Activated T-helper 1 cell treated with anti-CD3 and anti-CD28 coated beads, Interleukin-12 subunit alpha, Interleukin-12 subunit beta, Interleukin-2, Interleukin-4 antibody, amounts not matched to agents 30 ng/mL and 10 ng/mL and 1 ng/mL, durations not matched to agents 14 hours and 24 hours and 36 hours (primary cell): ENCODE data around the gene NTN4. TPM values are rescaled to one million over a fixed set of nuclear protein-coding genes. Genes with fewer than 3 reads are reported as not detected.

Experiments
- DNase-seq: peaks from one replicate; pipeline ENCODE4 v3.0.0; 2021; ENCODE audit warnings: low spot score
- H3K27ac Mint-ChIP-seq: one replicate; pipeline ENCODE4 v1.8.0; 2021; ENCODE audit warnings: mild to moderate bottlenecking, mixed read lengths
- H3K27me3 Mint-ChIP-seq: one replicate; pipeline ENCODE4 v1.8.0; 2022; ENCODE audit warnings: mild to moderate bottlenecking, moderate library complexity, mixed read lengths; ENCODE audit not compliant: insufficient read depth
- H3K36me3 Mint-ChIP-seq: one replicate; pipeline ENCODE4 v1.8.0; 2021; ENCODE audit warnings: low read depth, mixed read lengths
- H3K4me1 Mint-ChIP-seq: one replicate; pipeline ENCODE4 v1.8.0; 2021; ENCODE audit warnings: low read depth, mixed read lengths
- H3K4me3 Mint-ChIP-seq: one replicate; pipeline ENCODE4 v1.8.0; 2021; ENCODE audit warnings: mild to moderate bottlenecking, moderate library complexity, mixed read lengths
- H3K9me3 Mint-ChIP-seq: one replicate; pipeline ENCODE4 v1.8.0; 2021; ENCODE audit warnings: mixed read lengths
- intact Hi-C: fragments of 100-400 bp; cut with micrococcal nuclease; formaldehyde crosslinking; loops from one replicate; pipeline ENCODE4 v1.15.1; 2024
- total RNA-seq: library from RNA; stranded (reverse); gene quantifications from 2 replicates; pipeline ENCODE4 v1.2.3, GENCODE V29; 2022

The NTN4 gene
- total RNA-seq, 1 donor from 2014 or later: not detected

DNA sequence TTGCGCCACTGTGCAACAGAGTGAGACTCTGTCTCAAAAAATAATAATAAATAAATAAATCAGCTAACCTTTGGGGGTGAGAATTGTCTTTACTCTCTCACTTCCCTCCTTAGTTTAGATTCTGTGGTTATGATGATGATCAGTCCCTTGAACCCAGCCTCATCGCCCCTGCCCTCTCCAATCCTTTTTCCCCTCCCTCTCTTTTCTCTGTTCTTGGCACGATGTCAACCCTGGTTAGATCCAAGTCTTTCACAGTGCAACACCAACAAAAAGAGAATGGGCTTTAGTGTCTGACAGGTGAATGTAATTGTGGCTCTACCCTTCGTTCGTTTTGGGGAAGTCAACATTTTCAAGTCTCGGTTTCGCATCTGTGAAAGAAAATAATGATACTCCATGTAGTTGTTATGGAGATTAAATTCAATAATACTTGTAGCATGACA, 59.0 kb downstream of the NTN4 start:
- DNase-seq: no peak
- peaks cover 8% of the 10 kb centered on the region for H3K9me3 Mint-ChIP-seq
- peaks cover 5% of the 10 kb centered on the region for H3K27me3 Mint-ChIP-seq
- H3K4me3 Mint-ChIP-seq: no peak overlapping the region
- H3K4me1 Mint-ChIP-seq: no peaks in the 10 kb centered on the region
- intact Hi-C loops: no loop called here
- H3K27ac Mint-ChIP-seq: no peak overlapping the region
- no peaks in the 10 kb centered on the region for H3K36me3 Mint-ChIP-seq

DNA sequence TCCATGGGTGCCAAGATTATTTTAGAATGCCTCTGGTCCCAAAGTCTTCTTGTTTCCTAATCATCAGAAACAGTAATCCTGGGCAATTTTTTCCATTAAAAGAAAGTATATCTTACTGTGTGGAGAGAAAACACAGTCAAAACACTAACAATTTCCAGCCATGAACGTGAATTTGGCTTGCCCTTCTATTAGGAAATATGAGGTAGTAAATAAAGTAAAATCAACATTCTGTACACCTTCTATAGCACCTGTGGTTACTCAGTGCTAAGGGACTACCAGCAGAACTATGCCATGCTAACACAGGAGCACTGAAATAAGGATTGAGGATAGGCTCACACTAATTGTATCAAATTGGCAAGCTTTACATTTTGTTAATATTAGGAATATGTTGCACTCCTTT, 60.1 kb downstream of the NTN4 start:
- Mint-ChIP-seq H3K27me3 (peaks cover 8% of the 10 kb centered on the region), H3K4me1 (no peaks in the 10 kb centered on the region), H3K27ac (no peak overlapping the region), H3K36me3 (no peaks in the 10 kb centered on the region), H3K9me3 (peaks cover 8% of the 10 kb centered on the region), H3K4me3 (no peak overlapping the region)
- intact Hi-C loops: no loop called here
- DNase-seq: no peak

DNA sequence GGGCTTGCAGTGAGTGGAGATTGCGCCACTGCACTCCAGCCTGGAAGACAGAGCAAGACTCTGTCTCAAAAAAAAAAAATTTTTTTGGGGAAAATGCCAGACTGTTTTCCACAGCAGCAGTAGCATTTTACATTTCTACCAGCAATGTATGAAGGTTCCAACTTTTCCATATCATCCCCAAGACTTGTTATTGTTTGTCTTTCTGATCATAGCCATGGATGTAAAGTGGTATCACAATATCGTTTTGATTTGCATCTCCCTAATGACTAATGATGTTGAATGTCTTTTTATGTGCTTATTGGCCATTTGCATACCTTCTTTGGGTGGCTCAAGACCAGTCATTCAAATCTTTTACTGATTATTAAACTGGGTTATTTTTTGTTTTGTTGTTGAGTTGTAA, 63.7 kb downstream of the NTN4 start:
- Mint-ChIP-seq H3K27ac (no peak overlapping the region), H3K4me3 (no peak overlapping the region), H3K36me3 (no peaks in the 10 kb centered on the region), H3K27me3 (peaks cover 9% of the 10 kb centered on the region), H3K4me1 (no peaks in the 10 kb centered on the region), H3K9me3 (peaks cover 8% of the 10 kb centered on the region)
- intact Hi-C loops: no loop called here
- no peak for DNase-seq

DNA sequence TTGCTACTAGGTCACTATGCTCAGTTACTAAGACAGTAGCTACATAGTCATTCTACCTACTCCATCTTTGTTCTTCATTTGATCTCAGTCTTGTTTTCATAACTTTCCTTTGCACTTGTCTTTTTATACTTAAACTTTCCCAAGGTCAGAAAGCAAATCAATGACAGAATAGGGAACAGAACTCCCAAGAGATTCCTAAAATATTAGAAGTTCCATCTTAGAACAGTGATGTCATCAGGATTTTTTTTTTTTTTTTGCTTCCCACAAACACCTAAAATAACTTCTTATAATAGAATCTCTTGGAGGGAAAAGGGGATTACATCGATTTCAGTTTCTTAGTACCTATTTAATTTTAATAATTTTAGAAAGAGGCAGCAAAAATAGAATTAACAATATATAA, 65.8 kb downstream of the NTN4 start:
- Mint-ChIP-seq H3K36me3 (no peaks in the 10 kb centered on the region), H3K27me3 (peaks cover 9% of the 10 kb centered on the region), H3K27ac (no peak overlapping the region), H3K4me1 (no peaks in the 10 kb centered on the region), H3K4me3 (no peak overlapping the region), H3K9me3 (peaks cover 8% of the 10 kb centered on the region)
- intact Hi-C loops: no loop called here
- no peak for DNase-seq

DNA sequence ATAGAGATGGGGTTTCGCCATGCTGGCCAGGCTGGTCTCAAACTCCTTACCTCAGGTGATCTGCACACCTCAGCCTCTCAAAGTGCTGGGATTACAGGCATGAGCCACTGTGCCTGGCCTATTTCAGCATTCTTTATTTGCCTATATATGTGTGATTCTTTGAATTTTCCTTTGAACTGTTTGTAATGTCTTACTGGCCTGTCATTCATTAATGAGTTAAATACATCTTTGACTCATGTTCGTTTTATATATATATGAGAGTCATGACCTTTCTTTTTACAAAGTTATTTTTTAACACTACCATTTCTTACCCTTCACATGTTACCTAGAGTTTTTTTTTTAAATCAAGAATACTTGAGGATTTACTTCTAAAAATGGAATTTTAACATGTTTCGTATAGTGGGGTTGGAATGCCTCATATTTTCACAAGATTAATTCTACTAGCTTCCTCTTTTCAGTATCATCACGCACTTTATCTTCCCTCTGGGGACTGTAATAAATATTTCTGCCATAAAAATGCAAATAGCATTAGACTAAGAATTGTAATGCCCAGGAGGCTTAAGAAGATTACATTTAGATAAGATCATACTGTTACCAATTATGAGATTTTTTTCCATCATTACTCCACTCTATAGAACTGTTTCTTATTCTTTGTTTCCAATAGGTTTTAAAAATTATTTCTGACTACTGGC, 66.7 kb downstream of the NTN4 start:
- intact Hi-C loops: no loop called here
- no peaks in the 10 kb centered on the region for H3K4me1 Mint-ChIP-seq
- H3K36me3 Mint-ChIP-seq: no peaks in the 10 kb centered on the region

DNA sequence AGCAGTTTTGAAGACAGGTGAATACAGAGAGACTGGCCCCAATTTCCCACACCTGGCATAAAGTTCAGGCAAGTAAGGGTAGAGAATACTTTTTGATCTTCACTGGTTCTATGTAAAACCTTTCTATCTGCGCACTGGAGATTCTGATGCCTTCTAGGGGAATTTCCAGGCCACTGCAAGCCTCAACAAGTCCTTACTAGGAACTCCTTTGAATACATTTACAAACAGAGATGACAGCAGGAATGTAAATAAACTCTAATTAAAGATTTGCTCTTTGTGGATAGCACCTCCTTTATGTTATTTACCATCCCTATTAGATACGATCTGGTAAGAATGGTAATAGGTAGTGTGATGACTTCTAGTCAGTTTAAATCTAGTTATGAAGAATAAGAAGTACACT, 69.2 kb downstream of the NTN4 start:
- Mint-ChIP-seq H3K27me3 (peaks cover 6% of the 10 kb centered on the region), H3K4me3 (no peak overlapping the region), H3K27ac (no peak overlapping the region), H3K4me1 (no peaks in the 10 kb centered on the region), H3K9me3 (no peaks in the 10 kb centered on the region), H3K36me3 (no peaks in the 10 kb centered on the region)
- no peak for DNase-seq
- intact Hi-C loops: no loop called here

More for the DNA sequence above, 66.7 kb downstream of the NTN4 start:
- H3K9me3 Mint-ChIP-seq: peaks cover 8% of the 10 kb centered on the region
- no peak for DNase-seq
- peaks cover 9% of the 10 kb centered on the region for H3K27me3 Mint-ChIP-seq
- H3K4me3 Mint-ChIP-seq: no peak overlapping the region
- H3K27ac Mint-ChIP-seq: no peak overlapping the region

DNA sequence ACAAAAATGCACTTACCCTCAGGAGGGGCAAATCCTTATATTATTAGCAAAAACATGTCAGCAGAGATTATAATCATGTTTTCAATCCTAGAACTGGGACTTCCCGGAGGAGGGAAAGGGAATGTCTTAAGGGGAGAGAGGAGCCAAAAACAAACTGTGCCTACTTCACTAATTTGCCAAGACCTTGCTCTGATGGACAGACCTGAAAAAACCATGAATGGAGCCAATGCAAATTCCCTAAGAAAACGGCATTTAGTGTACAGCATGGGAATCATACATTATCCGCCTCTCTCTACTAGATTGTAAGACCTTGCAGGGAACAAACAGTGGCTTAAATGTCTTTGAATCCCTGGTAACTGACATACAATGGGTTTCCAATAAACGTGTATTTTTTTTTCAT, 70.4 kb downstream of the NTN4 start:
- peaks cover under 1% of the 10 kb centered on the region for H3K27me3 Mint-ChIP-seq
- H3K4me3 Mint-ChIP-seq: no peak overlapping the region
- intact Hi-C loops: no loop called here
- H3K36me3 Mint-ChIP-seq: no peaks in the 10 kb centered on the region
- no peak for DNase-seq
- no peaks in the 10 kb centered on the region for H3K9me3 Mint-ChIP-seq
- H3K4me1 Mint-ChIP-seq: no peaks in the 10 kb centered on the region
- H3K27ac Mint-ChIP-seq: no peak overlapping the region

DNA sequence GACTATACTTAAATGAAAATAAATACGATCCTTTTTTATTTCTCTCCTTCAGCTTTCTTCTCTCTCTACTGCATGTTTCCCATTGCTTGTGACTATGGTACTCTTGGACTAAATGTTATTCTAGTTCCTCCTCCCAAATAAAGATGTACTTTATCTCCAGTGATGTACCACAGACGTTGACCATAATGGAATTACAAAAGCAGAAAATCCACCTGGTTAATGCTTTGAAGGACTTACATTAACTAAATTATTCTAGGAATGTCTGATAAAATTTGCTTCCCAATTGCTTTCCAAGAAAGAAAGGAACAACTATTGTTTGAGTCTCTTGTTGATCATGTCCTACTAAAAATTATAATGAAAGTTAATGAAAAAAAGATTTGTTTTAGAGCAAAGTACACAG, 71.8 kb downstream of the NTN4 start:
- Mint-ChIP-seq H3K27me3 (no peaks in the 10 kb centered on the region), H3K4me3 (no peak overlapping the region), H3K27ac (no peak overlapping the region), H3K36me3 (no peaks in the 10 kb centered on the region), H3K4me1 (no peaks in the 10 kb centered on the region), H3K9me3 (no peaks in the 10 kb centered on the region)
- intact Hi-C loops: no loop called here
- no peak for DNase-seq

DNA sequence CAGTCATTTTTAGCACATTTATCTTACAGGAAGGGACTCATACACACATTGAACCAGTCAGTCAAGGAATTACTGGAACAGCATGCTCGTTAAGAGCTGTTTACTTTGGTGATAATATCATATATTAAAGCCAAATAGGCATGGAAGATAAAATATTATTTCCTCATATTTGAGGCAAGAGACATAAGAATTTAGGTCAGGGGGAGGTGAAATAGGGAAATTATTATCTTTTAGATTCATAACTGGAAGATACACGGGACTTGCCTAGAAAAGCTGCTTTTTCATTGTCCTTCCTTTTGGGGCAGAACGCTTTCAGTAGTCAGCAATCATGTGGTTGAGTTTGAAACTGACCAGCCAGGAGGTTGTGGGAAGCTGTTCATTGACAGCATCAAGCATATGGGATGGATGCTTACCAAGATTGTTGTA, 72.5 kb downstream of the NTN4 start:
- intact Hi-C loops: no loop called here
- Mint-ChIP-seq H3K4me3 (no peak overlapping the region), H3K9me3 (no peaks in the 10 kb centered on the region), H3K4me1 (no peaks in the 10 kb centered on the region), H3K27ac (no peak overlapping the region), H3K36me3 (no peaks in the 10 kb centered on the region), H3K27me3 (no peaks in the 10 kb centered on the region)
- no peak for DNase-seq

DNA sequence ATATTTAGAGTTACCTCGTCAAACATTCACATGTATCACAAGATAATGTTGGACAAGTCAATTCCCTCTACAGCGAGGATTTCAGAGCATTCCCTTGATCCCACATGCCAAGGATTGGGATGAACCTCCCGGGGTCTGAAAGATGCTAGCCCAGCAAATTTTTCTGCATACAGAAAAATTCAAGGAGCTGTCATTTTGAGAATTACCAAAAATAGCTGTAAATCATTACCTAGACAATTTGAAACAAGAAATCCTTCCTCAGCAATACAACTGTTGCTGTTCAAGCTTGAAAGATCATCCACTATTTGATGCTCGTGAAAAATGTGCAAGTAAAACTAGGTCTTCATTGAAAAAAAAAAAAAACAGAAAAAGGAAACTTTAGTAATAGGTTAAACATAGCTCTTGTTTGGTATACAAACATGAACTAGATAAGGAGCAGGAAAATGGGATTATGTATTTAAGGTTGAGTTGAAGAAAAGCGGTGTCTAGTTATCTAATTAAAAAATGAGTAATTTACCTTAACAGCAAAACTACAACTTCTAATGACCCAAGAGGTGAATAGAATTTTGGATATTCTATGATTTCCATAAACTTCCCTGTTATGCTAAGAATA, 73.1 kb downstream of the NTN4 start:
- intact Hi-C loops: no loop called here
- no peaks in the 10 kb centered on the region for H3K27me3 Mint-ChIP-seq
- no peaks in the 10 kb centered on the region for H3K36me3 Mint-ChIP-seq
- no peak for DNase-seq
- H3K4me1 Mint-ChIP-seq: no peaks in the 10 kb centered on the region
- H3K9me3 Mint-ChIP-seq: no peaks in the 10 kb centered on the region
- H3K4me3 Mint-ChIP-seq: no peak overlapping the region
- H3K27ac Mint-ChIP-seq: no peak overlapping the region

DNA sequence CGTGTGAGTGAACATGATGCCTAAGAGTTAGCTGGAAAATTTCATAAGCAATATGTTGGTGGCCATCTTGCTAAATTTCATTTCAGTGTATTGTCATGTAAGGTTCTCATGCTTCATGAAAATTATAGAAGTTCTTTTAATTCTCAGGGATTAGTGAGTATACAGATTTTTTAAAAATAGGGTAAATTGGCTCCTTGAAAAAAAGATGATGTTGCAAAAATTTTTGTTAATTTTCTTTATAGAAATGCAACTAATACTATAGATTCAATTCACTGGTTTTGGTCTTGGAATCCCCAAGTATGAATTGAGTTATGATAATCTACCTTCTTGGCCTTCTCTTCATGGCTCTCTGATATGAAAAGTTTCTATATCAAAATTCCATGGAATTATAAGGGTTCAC, 75.4 kb downstream of the NTN4 start:
- no peak for DNase-seq
- Mint-ChIP-seq H3K27ac (no peak overlapping the region), H3K4me1 (no peaks in the 10 kb centered on the region), H3K9me3 (no peaks in the 10 kb centered on the region), H3K4me3 (no peak overlapping the region), H3K36me3 (no peaks in the 10 kb centered on the region), H3K27me3 (no peaks in the 10 kb centered on the region)
- intact Hi-C loops: no loop called here

DNA sequence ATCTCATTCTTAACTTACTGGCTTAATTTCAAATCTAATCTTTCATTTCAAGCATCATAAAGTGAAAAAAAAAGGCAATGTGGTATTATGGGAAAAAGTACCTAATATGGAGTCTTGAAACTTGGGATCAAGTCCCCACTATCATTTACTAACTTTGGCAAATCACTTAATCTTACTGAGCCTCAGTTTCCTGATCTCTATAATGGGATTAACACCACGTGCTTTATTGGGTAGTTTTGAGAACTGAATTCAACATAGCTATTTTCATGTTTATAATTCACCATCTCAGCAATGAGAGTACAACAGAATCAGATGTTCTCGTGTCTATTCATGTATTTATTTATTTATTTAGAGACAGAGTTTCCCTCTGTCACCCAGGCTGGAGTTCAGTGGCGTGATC, 78.3 kb downstream of the NTN4 start:
- intact Hi-C loops: no loop called here
- Mint-ChIP-seq H3K27ac (no peak overlapping the region), H3K36me3 (no peaks in the 10 kb centered on the region), H3K4me1 (no peaks in the 10 kb centered on the region), H3K4me3 (no peak overlapping the region), H3K9me3 (no peaks in the 10 kb centered on the region), H3K27me3 (no peaks in the 10 kb centered on the region)
- no peak for DNase-seq

DNA sequence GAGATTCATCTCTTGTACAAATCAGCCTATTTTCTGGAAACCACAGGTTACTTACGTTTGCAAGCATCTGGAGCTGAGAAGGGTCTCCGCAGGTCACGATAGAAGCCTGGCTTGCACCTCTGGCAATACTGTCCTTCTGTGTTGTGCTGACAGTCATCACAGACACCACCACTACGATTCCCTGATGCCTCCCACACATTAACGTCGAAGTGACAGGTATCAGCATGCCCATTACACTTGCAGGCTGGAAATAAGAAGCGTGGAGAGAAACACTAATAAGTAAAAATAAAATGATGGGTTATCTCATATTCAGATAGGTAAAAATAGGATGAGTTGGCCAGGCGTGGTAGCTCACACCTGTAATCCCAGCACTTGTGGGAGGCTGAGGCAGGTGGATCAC, 80.2 kb downstream of the NTN4 start:
- no peaks in the 10 kb centered on the region for H3K9me3 Mint-ChIP-seq
- no peak for DNase-seq
- no peaks in the 10 kb centered on the region for H3K4me1 Mint-ChIP-seq
- H3K4me3 Mint-ChIP-seq: no peak overlapping the region
- H3K27me3 Mint-ChIP-seq: no peaks in the 10 kb centered on the region
- H3K27ac Mint-ChIP-seq: no peak overlapping the region
- H3K36me3 Mint-ChIP-seq: no peaks in the 10 kb centered on the region
- intact Hi-C loops: no loop called here

DNA sequence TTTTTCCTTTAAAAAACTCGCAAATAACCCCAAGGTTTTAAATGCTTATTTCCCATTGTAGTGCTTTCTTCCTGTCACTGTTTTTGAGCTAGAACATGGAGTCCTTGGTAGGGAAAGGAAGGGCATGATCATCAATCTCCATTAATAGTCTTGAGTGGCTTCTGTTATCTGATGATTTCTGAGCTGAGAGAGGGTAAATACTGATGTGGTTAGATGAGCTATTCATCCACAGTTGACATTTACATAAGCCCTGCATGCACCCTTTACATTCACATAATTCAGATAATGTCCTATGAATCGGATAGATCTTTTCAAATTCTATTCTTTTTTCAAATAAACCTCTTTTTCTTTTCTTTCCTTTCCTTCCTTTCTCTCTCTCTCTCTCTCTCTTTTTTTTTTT, 81.4 kb downstream of the NTN4 start:
- no peak overlapping the region for H3K4me3 Mint-ChIP-seq
- H3K27me3 Mint-ChIP-seq: no peaks in the 10 kb centered on the region
- no peaks in the 10 kb centered on the region for H3K4me1 Mint-ChIP-seq
- H3K9me3 Mint-ChIP-seq: no peaks in the 10 kb centered on the region
- H3K36me3 Mint-ChIP-seq: no peaks in the 10 kb centered on the region
- no peak overlapping the region for H3K27ac Mint-ChIP-seq
- DNase-seq: no peak
- intact Hi-C loops: no loop called here
